NB4 (cell line): ENCODE measurements around the gene TBC1D1.

Experiments used
- CTCF ChIP-seq: IDR thresholded peaks from one replicate; pipeline ENCODE4 v1.5.1; 2012; ENCODE audit warnings: low read depth, low read length
- POLR2A ChIP-seq: IDR thresholded peaks from 2 replicates; pipeline ENCODE4 v1.6.1; 2011; ENCODE audit warnings: mild to moderate bottlenecking; ENCODE audit not compliant: insufficient read length; ENCODE audit errors: extremely low read depth

DNA sequence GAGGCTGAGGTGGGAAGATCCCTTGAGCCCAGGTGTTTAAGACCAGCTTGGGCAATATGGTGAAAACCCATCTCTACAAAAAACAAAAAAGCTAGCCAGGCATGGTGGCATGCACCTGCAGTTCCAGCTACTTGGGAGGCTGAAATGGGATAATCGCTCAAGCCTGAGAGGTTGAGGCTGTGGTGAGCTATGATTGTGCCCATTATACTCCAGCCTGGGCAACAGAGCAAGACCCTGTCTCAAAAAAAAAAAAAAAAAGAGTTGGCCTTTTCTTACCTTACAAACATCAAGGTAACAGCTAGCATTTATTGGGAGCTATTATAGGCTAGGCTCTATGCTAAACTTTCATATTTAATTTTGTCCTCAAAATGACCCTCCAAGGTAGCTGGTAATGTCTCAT is 112.7 kb downstream of the TBC1D1 start:
- no peak for TF ChIP-seq CTCF
- TF ChIP-seq POLR2A = no peak
